ENCODE measurements around the gene LRP5. TPM values are rescaled to one million over a fixed set of nuclear protein-coding genes. Genes with fewer than 3 reads are reported as not detected.

The LRP5 gene
- total and polyA plus RNA-seq, 9 of the 15 experiments (the other 6 are each of a cell fraction or from before 2014, with no cell fraction given), result 0.48 to 44.2 (median 13.5) TPM

GRCh38 chr11:68449951-68450350 is 137.6 kb downstream of the LRP5 start:
- DNase-seq (ENCODE audit: extremely low read depth in 1 of 4, low spot score in 3 of 4) (no peak), FAIRE-seq (no peak), ATAC-seq (no peak)
- H2AFZ ChIP-seq (ENCODE audit: low read depth, low read length), result no peak overlapping the region
- no peaks in the 10 kb centered on the region; the same call in 1 of the 2 replicates for H4K20me1 ChIP-seq (replicated peaks; ENCODE audit: control insufficient read depth, insufficient read depth, low read length)
- no TSS peak for BruUV-seq (replicated peaks)
- TF ChIP-seq CBFA2T2 (conservative IDR thresholded peaks at IDR 0.05), result no peak
- no peak for TF ChIP-seq ZNF76 (CRISPR knock-in tag; IDR thresholded peaks at IDR 0.05; ENCODE audit: borderline replicate concordance)
- peak; percentile 37; the same call in 1 of the 2 replicates for TF ChIP-seq POLR2G (IDR thresholded peaks at IDR 0.05; ENCODE audit: low read depth, low read length)
- no peak for TF ChIP-seq JUND (IDR thresholded peaks at IDR 0.05; ENCODE audit: borderline replicate concordance, low read depth, low read length)
- TF ChIP-seq JUND (tag; IDR thresholded peaks at IDR 0.05; ENCODE audit: borderline replicate concordance, low read depth, low read length), result no peak
- no peak for TF ChIP-seq E2F1 (CRISPR knock-in tag; IDR thresholded peaks at IDR 0.05)
- TF ChIP-seq ZNF584 (CRISPR knock-in tag; IDR thresholded peaks at IDR 0.05; ENCODE audit: low read depth), result no peak
- no peak for TF ChIP-seq NELFE (IDR thresholded peaks at IDR 0.05; ENCODE audit: insufficient read depth, insufficient read length)
- TF ChIP-seq NUFIP1 (IDR thresholded peaks at IDR 0.05; ENCODE audit: partially characterized antibody), result no peak
- TF ChIP-seq ZZZ3 (IDR thresholded peaks at IDR 0.05), result no peak
- no peak for TF ChIP-seq ZNF79 (CRISPR knock-in tag; IDR thresholded peaks at IDR 0.05; ENCODE audit: low read depth)
- TF ChIP-seq HSF4 (CRISPR knock-in tag; IDR thresholded peaks at IDR 0.05; ENCODE audit: borderline replicate concordance), result no peak
- no peak for TF ChIP-seq POLR3G (IDR thresholded peaks at IDR 0.05; ENCODE audit: extremely low read depth, insufficient read length, insufficient replicate concordance)
- TF ChIP-seq CHD2 (IDR thresholded peaks at IDR 0.05; ENCODE audit: low read depth, low read length), result no peak
- 0 out of 2 replicates have a peak, but pooled peaks have one; percentile 29 for TF ChIP-seq MYNN (IDR thresholded peaks at IDR 0.05)
- TF ChIP-seq MYNN (CRISPR knock-in tag; IDR thresholded peaks at IDR 0.05), result no peak
- no peak for TF ChIP-seq ZNF121 (CRISPR knock-in tag; conservative IDR thresholded peaks at IDR 0.05)
- no peak for TF ChIP-seq NCOA4 (IDR thresholded peaks at IDR 0.05; ENCODE audit: partially characterized antibody)
- no peak overlapping the region for H3K4me2 ChIP-seq (ENCODE audit: insufficient read depth, low read length)
- peaks cover 0 to 24% of the 10 kb centered on the region in 2 experiments; a peak in 2 of 5 replicates for H3K4me1 ChIP-seq (replicated peaks in 1 of 2; ENCODE audit: control insufficient read depth in 2 of 2, insufficient read depth in 2 of 2, low read length in 2 of 2)
- intact Hi-C loops (cut with micrococcal nuclease), result loop anchor here (5.0 kb wide), 3 partner anchors 153 to 238 kb away; partner anchors contain the start of gene KMT5B
- peaks cover 3% of the 10 kb centered on the region for H3K9me1 ChIP-seq (ENCODE audit: control insufficient read depth, insufficient read depth, low read length)
- H3K27ac ChIP-seq (ENCODE audit: extremely low read depth, low read depth, low read length), result no peak overlapping the region
- no peak overlapping the region for H3K4me3 ChIP-seq
- H3K79me2 ChIP-seq (ENCODE audit: control insufficient read depth, insufficient read depth, low read length), result no peaks in the 10 kb centered on the region
- H3K9me3 ChIP-seq (replicated peaks; ENCODE audit: control insufficient read depth, insufficient read depth, low read depth, low read length), result no peaks in the 10 kb centered on the region
- ChIA-PET POLR2A (no interaction called here), CTCF (ENCODE audit: low intra/inter-chr PET ratio) (no interaction called here)
- H3K36me3 ChIP-seq (ENCODE audit: control insufficient read depth, insufficient read depth, low read length), result peaks cover 22% of the 10 kb centered on the region; the same call in 2 of the 3 replicates
- in situ Hi-C loops (cut with MboI), result loop anchor here (10.0 kb wide), 1 partner anchor 195 kb away; no protein-coding TSS in a partner anchor
- no peaks in the 10 kb centered on the region for H3K27me3 ChIP-seq (ENCODE audit: control insufficient read depth in 2 of 2, insufficient read depth in 2 of 2, low read length in 2 of 2)
- H3K9ac ChIP-seq (ENCODE audit: insufficient read depth in 1 of 2, low read depth in 2 of 2, low read length in 2 of 2), result peak overlapping the region in 1 of 2 experiments; percentile 52; a peak in 1 of 4 replicates
- 71% methylated on average over 11 of the region's 11 CpGs for WGBS (ENCODE audit: insufficient coverage, low coverage, missing lambda C conversion rate)

Data from K562 (cell line).